ENCODE data around the gene PHF3.
A peak's percentile ranks its signal among the peaks of the same experiment; 100 is the strongest.

Gene PHF3

GRCh38 chr6:63635588-63636517 lies at the start of gene PHF3:
TSS of gene PHF3 (plus strand) at chr6:63635802. CDS start at chr6:63646552, 10,750 bp downstream.
- peak; percentile 98 for DNase-seq

- no peak for DNase-seq
Measured at GRCh38 chr6:63589952-63590411, 45.6 kb upstream of the PHF3 start.

- no peak for DNase-seq
Measured at GRCh38 chr6:63592886-63593285, 42.7 kb upstream of the PHF3 start.

- no peak for DNase-seq
Measured at GRCh38 chr6:63597141-63598048, 38.2 kb upstream of the PHF3 start.

- DNase-seq: peak; percentile 94
Measured at GRCh38 chr6:63598049-63599036, 37.3 kb upstream of the PHF3 start.

GRCh38 chr6:63599243-63599642 lies 36.4 kb upstream of the PHF3 start:
- no peak for DNase-seq

GRCh38 chr6:63600136-63600535 lies 35.5 kb upstream of the PHF3 start:
- no peak for DNase-seq

- no peak for DNase-seq
Measured at GRCh38 chr6:63609231-63609630, 26.4 kb upstream of the PHF3 start.

- DNase-seq: no peak
Measured at GRCh38 chr6:63610944-63611343, 24.7 kb upstream of the PHF3 start.

GRCh38 chr6:63611560-63611959 lies 24.0 kb upstream of the PHF3 start:
- DNase-seq: no peak

GRCh38 chr6:63615590-63615989 lies 20.0 kb upstream of the PHF3 start:
- DNase-seq: no peak

GRCh38 chr6:63624091-63624490 lies 11.5 kb upstream of the PHF3 start:
- no peak for DNase-seq

GRCh38 chr6:63630466-63630865 lies 5.1 kb upstream of the PHF3 start:
- no peak for DNase-seq

- DNase-seq: peak; percentile 53
Measured at GRCh38 chr6:63634630-63635029, 972 bp upstream of the PHF3 start.

- DNase-seq: no peak
Measured at GRCh38 chr6:63635215-63635587, 401 bp upstream of the PHF3 start.

- DNase-seq: peak; percentile 85
Measured at GRCh38 chr6:63636518-63637021, 968 bp downstream of the PHF3 start.

GRCh38 chr6:63637865-63638445 lies 2.4 kb downstream of the PHF3 start:
- no peak for DNase-seq

- no peak for DNase-seq
Measured at GRCh38 chr6:63640062-63640461, 4.5 kb downstream of the PHF3 start.

GRCh38 chr6:63643862-63644261 lies 8.3 kb downstream of the PHF3 start:
- DNase-seq: no peak

- no peak for DNase-seq
Measured at GRCh38 chr6:63644668-63645326, 9.2 kb downstream of the PHF3 start.

- DNase-seq: no peak
Measured at GRCh38 chr6:63649269-63649668, 13.7 kb downstream of the PHF3 start.
